NCI-H2196 (cell line): ENCODE measurements around the gene CEP89.
"Not testable (repeated sequence)": the region's sequence is repeated elsewhere in the genome, so short reads cannot be mapped to it uniquely, and the experiment has no call there.

Experiments used
- DNase-seq: peaks from one replicate; lab custom pipeline; 2025; ENCODE audit not compliant: unreplicated experiment; lab: John Stamatoyannopoulos, UW

Gene CEP89

GRCh38 chr19:32969549-32969948, 2.2 kb downstream of the CEP89 start:
- DNase-seq, result no peak

GRCh38 chr19:32966750-32967149, 5.0 kb downstream of the CEP89 start:
- DNase-seq, result no peak

- peak; percentile 23 for DNase-seq
Observed at GRCh38 chr19:32945260-32945659, 26.5 kb downstream of the CEP89 start.

- not testable (repeated sequence) for DNase-seq
Observed at GRCh38 chr19:32941273-32941672, 30.5 kb downstream of the CEP89 start.

- no peak for DNase-seq
Observed at GRCh38 chr19:32936065-32936464, 35.7 kb downstream of the CEP89 start.

- no peak for DNase-seq
Observed at GRCh38 chr19:32935629-32936028, 36.1 kb downstream of the CEP89 start.

- DNase-seq, result no peak
Observed at GRCh38 chr19:32933571-32933970, 38.2 kb downstream of the CEP89 start.

- DNase-seq, result no peak
Observed at GRCh38 chr19:32930567-32930966, 41.2 kb downstream of the CEP89 start.

- peak; percentile 35 for DNase-seq
Observed at GRCh38 chr19:32928806-32929205, 43.0 kb downstream of the CEP89 start.

GRCh38 chr19:32924200-32924599, 47.6 kb downstream of the CEP89 start:
- peak; percentile 17 for DNase-seq

GRCh38 chr19:32921624-32922023, 50.1 kb downstream of the CEP89 start:
- DNase-seq, result no peak

- no peak for DNase-seq
Observed at GRCh38 chr19:32919365-32919764, 52.4 kb downstream of the CEP89 start.

GRCh38 chr19:32917616-32917996, 54.2 kb downstream of the CEP89 start:
- DNase-seq, result no peak

GRCh38 chr19:32916969-32917615, 54.7 kb downstream of the CEP89 start:
- DNase-seq, result no peak

- DNase-seq, result no peak
Observed at GRCh38 chr19:32914879-32915660, 56.7 kb downstream of the CEP89 start.

GRCh38 chr19:32911467-32911866, 60.3 kb downstream of the CEP89 start:
- DNase-seq, result no peak

- DNase-seq, result no peak
Observed at GRCh38 chr19:32910874-32911273, 60.9 kb downstream of the CEP89 start.

GRCh38 chr19:32910094-32910493, 61.7 kb downstream of the CEP89 start:
- DNase-seq, result no peak

GRCh38 chr19:32909257-32909656, 62.5 kb downstream of the CEP89 start:
- DNase-seq, result no peak

GRCh38 chr19:32908641-32909190, 63.0 kb downstream of the CEP89 start:
- DNase-seq, result no peak

GRCh38 chr19:32902448-32902847, 69.3 kb downstream of the CEP89 start:
- no peak for DNase-seq

- no peak for DNase-seq
Observed at GRCh38 chr19:32901504-32902161, 70.1 kb downstream of the CEP89 start.
